Myocyte (in vitro differentiated cells): Measurements from ENCODE around the gene RIPOR3. TPM values are rescaled to one million over a fixed set of nuclear protein-coding genes. Genes with fewer than 3 reads are reported as not detected.
"Not testable (repeated sequence)": the region's sequence is repeated elsewhere in the genome, so short reads cannot be mapped to it uniquely, and the experiment has no call there.

ENCODE experiments used
- DNase-seq: peaks from one replicate; pipeline ENCODE4 v3.0.0-alpha.2; 2012; ENCODE audit warnings: low read depth
- total RNA-seq: library from RNA; depleted of rRNA; stranded (reverse); fragments of >200 nt; gene quantifications from 2 replicates; pipeline ENCODE4 v1.2.3, GENCODE V29; 2014

RIPOR3 gene
- total RNA-seq, 1 donor from 2014 or later: 0.16 TPM

- peak; percentile 49 for DNase-seq
These were observed 55.4 kb downstream of the RIPOR3 start for GRCh38 chr20:50635676-50636600.

- DNase-seq: no peak
These were observed 56.3 kb downstream of the RIPOR3 start for GRCh38 chr20:50635014-50635557.

- no peak for DNase-seq
These were observed 57.2 kb downstream of the RIPOR3 start for GRCh38 chr20:50634191-50634590.

GRCh38 chr20:50633361-50633760 lies 58.0 kb downstream of the RIPOR3 start:
- DNase-seq: no peak

- no peak for DNase-seq
These were observed 58.6 kb downstream of the RIPOR3 start for GRCh38 chr20:50632701-50633100.

- DNase-seq: no peak
These were observed 59.1 kb downstream of the RIPOR3 start for GRCh38 chr20:50632236-50632635.

- DNase-seq: no peak
These were observed 60.6 kb downstream of the RIPOR3 start for GRCh38 chr20:50630578-50631263.

GRCh38 chr20:50629670-50630045 lies 61.7 kb downstream of the RIPOR3 start:
- DNase-seq: no peak

- no peak for DNase-seq
These were observed 62.3 kb downstream of the RIPOR3 start for GRCh38 chr20:50628853-50629669.

GRCh38 chr20:50628332-50628731 lies 63.0 kb downstream of the RIPOR3 start:
- no peak for DNase-seq

GRCh38 chr20:50627747-50628146 lies 63.6 kb downstream of the RIPOR3 start:
- no peak for DNase-seq

GRCh38 chr20:50625986-50626677 lies 65.2 kb downstream of the RIPOR3 start:
- peak; percentile 65 for DNase-seq

- DNase-seq: no peak
These were observed 66.9 kb downstream of the RIPOR3 start for GRCh38 chr20:50624351-50625016.

GRCh38 chr20:50621068-50621665 lies 70.2 kb downstream of the RIPOR3 start:
- DNase-seq: no peak

- DNase-seq: not testable (repeated sequence)
These were observed 70.9 kb downstream of the RIPOR3 start for GRCh38 chr20:50620459-50620858.

GRCh38 chr20:50618537-50618936 lies 72.8 kb downstream of the RIPOR3 start:
- no peak for DNase-seq

- DNase-seq: no peak
These were observed 74.3 kb downstream of the RIPOR3 start for GRCh38 chr20:50617022-50617421.

GRCh38 chr20:50615407-50615806 lies 75.9 kb downstream of the RIPOR3 start:
- no peak for DNase-seq

- peak; percentile 34 for DNase-seq
These were observed 77.7 kb downstream of the RIPOR3 start for GRCh38 chr20:50613438-50614169.
